ENCODE data around the gene TDRD6. TPM values are rescaled to one million over a fixed set of nuclear protein-coding genes. Genes with fewer than 3 reads are reported as not detected.

TDRD6 gene
- total and polyA plus RNA-seq, 10 of the 15 experiments (the other 5 are each of a cell fraction or from before 2014, with no cell fraction given) = not detected

DNA sequence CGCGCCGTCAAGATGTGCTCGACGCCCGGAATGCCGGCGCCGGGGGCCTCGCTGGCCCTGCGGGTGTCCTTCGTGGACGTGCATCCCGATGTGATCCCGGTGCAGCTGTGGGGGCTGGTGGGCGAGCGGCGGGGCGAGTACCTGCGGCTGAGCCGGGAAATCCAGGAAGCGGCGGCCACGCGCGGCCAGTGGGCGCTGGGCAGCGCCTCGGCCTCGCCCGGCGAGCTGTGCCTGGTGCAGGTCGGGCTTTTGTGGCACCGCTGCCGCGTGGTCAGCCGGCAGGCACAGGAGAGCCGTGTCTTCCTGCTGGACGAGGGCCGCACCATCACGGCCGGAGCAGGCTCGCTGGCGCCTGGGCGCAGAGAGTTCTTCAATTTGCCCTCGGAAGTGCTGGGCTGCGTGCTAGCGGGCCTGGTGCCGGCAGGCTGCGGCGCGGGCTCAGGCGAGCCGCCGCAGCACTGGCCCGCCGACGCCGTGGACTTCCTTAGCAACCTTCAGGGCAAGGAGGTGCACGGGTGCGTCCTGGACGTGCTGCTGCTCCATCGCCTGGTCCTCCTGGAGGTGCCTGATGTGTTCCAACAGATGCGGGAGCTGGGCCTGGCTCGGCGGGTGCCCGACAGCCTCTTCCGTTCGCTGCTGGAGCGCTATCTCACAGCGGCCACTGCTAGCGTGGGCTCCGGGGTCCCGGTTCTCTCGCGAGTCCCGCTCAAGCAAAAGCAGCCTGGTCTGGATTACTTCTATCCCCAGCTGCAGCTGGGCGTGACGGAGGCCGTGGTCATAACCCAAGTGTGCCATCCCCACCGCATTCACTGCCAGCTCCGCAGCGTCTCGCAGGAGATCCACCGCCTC is 656 bp downstream of the TDRD6 start:
- Histone ChIP-seq H2AFZ (ENCODE audit: control insufficient read depth, low read depth, low read length) (no peak overlapping the region), H3K27ac (ENCODE audit: control insufficient read depth, insufficient read depth) (no peak overlapping the region), H3K9me3 (replicated peaks; ENCODE audit: control insufficient read depth, insufficient read depth, low read length) (no peaks in the 10 kb centered on the region), H3K4me3 (no peak overlapping the region), H3K9ac (ENCODE audit: control insufficient read depth, insufficient read depth, low read length) (no peak overlapping the region), H3K79me2 (ENCODE audit: control insufficient read depth, insufficient read depth, low read length) (no peaks in the 10 kb centered on the region), H3K27me3 (replicated peaks in 1 of 2; ENCODE audit: control insufficient read depth in 2 of 2, insufficient read depth in 2 of 2, low read length in 1 of 2) (no peaks in the 10 kb centered on the region; a peak in 1 of 4 replicates), H4K20me1 (ENCODE audit: control insufficient read depth, insufficient read depth) (no peaks in the 10 kb centered on the region), H3K36me3 (ENCODE audit: control insufficient read depth in 2 of 2, insufficient read depth in 2 of 2, low read length in 1 of 2) (no peaks in the 10 kb centered on the region), H3K4me2 (ENCODE audit: control insufficient read depth, insufficient read depth) (no peak overlapping the region), H3K4me1 (ENCODE audit: control insufficient read depth, insufficient read depth, low read length) (no peaks in the 10 kb centered on the region)
- WGBS (ENCODE audit: insufficient coverage, insufficient replicate concordance, low lambda C conversion rate, missing lambda C conversion rate) = 87% methylated on average over 79 of the region's 85 CpGs
- POLR2A ChIA-PET = no interaction called here
- in situ Hi-C loops (cut with MboI) = no loop called here
- ATAC-seq (no peak), DNase-seq (ENCODE audit: low read depth, low spot score) (no peak), FAIRE-seq (no peak)
- SMC1A ChIA-PET (ENCODE audit: uncharacterized antibody, unreplicated experiment) = no interaction called here
- no TSS peak for BruUV-seq (replicated peaks)
- CTCF ChIA-PET = no interaction called here
- intact Hi-C loops (cut with micrococcal nuclease; ENCODE audit: unreplicated experiment) = no loop called here
- RAD21 ChIA-PET (ENCODE audit: unreplicated experiment) = no interaction called here
- TF ChIP-seq SIN3A (IDR thresholded peaks at IDR 0.05; ENCODE audit: low read depth, low read length) (no peak), NRF1 (conservative IDR thresholded peaks at IDR 0.05; ENCODE audit: low read depth, low read length) (no peak), PAX8 (IDR thresholded peaks at IDR 0.05) (no peak), EP300 (IDR thresholded peaks at IDR 0.05; ENCODE audit: borderline replicate concordance in 1 of 2, control insufficient read depth in 1 of 2, low read depth in 2 of 2, low read length in 2 of 2) (no peak), RUNX3 (IDR thresholded peaks at IDR 0.05; ENCODE audit: low read length) (no peak), SPI1 (IDR thresholded peaks at IDR 0.05; ENCODE audit: borderline replicate concordance, insufficient read depth, low read depth, low read length) (no peak), CBX5 (IDR thresholded peaks at IDR 0.05; ENCODE audit: low read depth) (no peak)
- TF ChIP-seq, protein P1, sequence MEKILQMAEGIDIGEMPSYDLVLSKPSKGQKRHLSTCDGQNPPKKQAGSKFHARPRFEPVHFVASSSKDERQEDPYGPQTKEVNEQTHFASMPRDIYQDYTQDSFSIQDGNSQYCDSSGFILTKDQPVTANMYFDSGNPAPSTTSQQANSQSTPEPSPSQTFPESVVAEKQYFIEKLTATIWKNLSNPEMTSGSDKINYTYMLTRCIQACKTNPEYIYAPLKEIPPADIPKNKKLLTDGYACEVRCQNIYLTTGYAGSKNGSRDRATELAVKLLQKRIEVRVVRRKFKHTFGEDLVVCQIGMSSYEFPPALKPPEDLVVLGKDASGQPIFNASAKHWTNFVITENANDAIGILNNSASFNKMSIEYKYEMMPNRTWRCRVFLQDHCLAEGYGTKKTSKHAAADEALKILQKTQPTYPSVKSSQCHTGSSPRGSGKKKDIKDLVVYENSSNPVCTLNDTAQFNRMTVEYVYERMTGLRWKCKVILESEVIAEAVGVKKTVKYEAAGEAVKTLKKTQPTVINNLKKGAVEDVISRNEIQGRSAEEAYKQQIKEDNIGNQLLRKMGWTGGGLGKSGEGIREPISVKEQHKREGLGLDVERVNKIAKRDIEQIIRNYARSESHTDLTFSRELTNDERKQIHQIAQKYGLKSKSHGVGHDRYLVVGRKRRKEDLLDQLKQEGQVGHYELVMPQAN (conservative IDR thresholded peaks at IDR 0.05) = no peak
- TF ChIP-seq, protein P2, sequence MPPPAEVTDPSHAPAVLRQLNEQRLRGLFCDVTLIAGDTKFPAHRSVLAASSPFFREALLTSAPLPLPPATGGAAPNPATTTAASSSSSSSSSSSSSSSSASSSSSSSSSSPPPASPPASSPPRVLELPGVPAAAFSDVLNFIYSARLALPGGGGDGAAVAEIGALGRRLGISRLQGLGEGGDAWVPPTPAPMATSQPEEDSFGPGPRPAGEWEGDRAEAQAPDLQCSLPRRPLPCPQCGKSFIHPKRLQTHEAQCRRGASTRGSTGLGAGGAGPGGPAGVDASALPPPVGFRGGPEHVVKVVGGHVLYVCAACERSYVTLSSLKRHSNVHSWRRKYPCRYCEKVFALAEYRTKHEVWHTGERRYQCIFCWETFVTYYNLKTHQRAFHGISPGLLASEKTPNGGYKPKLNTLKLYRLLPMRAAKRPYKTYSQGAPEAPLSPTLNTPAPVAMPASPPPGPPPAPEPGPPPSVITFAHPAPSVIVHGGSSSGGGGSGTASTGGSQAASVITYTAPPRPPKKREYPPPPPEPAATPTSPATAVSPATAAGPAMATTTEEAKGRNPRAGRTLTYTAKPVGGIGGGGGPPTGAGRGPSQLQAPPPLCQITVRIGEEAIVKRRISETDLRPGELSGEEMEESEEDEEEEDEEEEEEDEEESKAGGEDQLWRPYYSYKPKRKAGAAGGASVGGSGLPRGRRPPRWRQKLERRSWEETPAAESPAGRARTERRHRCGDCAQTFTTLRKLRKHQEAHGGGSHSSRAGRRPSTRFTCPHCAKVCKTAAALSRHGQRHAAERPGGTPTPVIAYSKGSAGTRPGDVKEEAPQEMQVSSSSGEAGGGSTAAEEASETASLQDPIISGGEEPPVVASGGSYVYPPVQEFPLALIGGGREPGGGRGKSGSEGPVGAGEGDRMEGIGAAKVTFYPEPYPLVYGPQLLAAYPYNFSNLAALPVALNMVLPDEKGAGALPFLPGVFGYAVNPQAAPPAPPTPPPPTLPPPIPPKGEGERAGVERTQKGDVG (CRISPR knock-in tag; IDR thresholded peaks at IDR 0.05) = no peak
